HG02938 (cell line): Measurements from ENCODE around the gene MPPED2.

ENCODE experiments used
- ATAC-seq: cut with Tn5 transposase; IDR thresholded peaks from one replicate; pipeline ENCODE4 v1.9.1; 2021; ENCODE audit warnings: mild to moderate bottlenecking, moderate library complexity; ENCODE audit not compliant: unreplicated experiment

The MPPED2 gene

GRCh38 chr11:30488304-30488998, 97.7 kb downstream of the MPPED2 start:
- ATAC-seq = no peak

- ATAC-seq = no peak
These were observed 98.8 kb downstream of the MPPED2 start for GRCh38 chr11:30487200-30487898.

GRCh38 chr11:30485756-30486155, 100.4 kb downstream of the MPPED2 start:
- ATAC-seq = no peak

DNA sequence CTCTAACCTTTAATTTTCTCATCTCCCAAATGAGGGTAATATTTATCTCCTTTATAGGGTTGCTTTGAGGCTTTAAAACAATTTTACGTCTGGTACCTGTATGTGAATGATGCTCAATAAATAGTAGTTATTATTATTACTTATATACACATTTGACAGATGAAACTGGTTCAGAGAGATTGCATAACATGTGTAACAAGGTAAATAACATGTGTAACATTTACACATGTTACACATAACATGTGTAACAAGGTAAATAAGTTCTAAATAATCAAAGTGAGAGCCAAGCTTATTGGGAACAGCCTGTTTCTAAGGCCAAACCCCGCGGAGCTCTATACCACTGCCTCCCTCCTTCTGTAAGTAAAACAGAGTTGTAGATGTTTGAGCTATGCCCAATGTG, 100.9 kb downstream of the MPPED2 start:
- no peak for ATAC-seq

DNA sequence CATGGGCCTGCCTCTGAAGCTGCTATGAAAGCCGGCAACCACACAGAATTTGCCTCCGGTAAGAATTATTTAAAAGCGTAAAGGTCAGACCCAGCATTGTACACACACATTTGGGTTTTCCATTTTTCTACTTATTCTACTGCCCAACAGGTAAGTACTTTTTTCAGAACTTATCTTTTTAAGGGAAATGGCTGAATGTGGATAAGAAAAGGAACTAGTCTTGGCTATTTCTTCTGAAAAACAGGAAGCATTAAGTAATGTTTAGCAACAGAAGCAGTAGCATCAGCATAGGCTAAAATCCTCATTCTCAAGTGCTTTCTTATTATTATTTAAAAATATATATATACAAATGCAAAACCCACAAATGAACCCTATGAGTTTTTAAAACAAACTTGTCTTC, 103.1 kb downstream of the MPPED2 start:
- ATAC-seq = no peak

GRCh38 chr11:30481796-30482195, 104.4 kb downstream of the MPPED2 start:
- no peak for ATAC-seq

- no peak for ATAC-seq
These were observed 104.8 kb downstream of the MPPED2 start for GRCh38 chr11:30481330-30481729.

- ATAC-seq = no peak
These were observed 106.3 kb downstream of the MPPED2 start for GRCh38 chr11:30479899-30480298.

DNA sequence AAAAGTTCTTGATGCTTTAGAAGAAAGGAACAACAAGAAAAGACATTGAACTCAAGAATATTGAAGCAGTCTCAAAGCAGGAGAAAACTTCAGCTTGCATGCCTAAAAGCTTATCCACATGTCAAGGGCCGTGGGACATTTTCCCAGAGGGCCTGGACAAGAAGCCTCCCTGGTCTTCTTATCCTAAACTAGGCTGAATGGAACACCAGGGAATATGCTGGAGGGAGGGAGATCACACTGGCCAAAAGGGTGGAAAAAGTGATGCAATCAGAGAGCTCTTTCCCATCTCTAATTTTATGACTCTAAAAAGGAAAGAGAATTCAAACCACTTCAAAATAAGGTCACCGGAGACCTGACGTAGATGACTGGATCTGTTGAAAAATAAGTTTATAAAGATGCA, 107.2 kb downstream of the MPPED2 start:
- ATAC-seq = no peak

GRCh38 chr11:30477061-30477460, 109.1 kb downstream of the MPPED2 start:
- ATAC-seq = no peak

- no peak for ATAC-seq
These were observed 111.8 kb downstream of the MPPED2 start for GRCh38 chr11:30474151-30474954.

GRCh38 chr11:30471244-30471643, 114.9 kb downstream of the MPPED2 start:
- no peak for ATAC-seq

GRCh38 chr11:30468881-30469280, 117.3 kb downstream of the MPPED2 start:
- no peak for ATAC-seq

DNA sequence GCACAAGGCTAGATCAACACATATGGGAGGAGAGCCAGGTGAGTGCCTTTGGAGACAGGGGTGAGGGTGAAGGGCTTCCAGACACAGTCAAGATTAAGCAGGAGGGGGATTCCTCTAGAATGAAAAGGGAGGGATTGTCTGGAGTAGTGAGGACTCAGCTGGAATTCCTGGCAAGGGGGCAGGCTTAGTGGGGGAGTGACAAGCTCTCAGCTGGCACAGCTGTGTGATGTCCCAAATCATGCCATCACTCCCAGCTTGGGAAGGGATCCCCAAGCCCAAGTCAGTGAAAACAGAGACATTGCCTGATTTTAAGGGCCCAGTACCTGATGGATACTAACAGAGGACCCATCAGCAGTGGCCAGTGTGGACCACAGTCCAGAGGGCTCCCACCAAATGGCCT, 119.0 kb downstream of the MPPED2 start:
- no peak for ATAC-seq

GRCh38 chr11:30465623-30466022, 120.5 kb downstream of the MPPED2 start:
- no peak for ATAC-seq

DNA sequence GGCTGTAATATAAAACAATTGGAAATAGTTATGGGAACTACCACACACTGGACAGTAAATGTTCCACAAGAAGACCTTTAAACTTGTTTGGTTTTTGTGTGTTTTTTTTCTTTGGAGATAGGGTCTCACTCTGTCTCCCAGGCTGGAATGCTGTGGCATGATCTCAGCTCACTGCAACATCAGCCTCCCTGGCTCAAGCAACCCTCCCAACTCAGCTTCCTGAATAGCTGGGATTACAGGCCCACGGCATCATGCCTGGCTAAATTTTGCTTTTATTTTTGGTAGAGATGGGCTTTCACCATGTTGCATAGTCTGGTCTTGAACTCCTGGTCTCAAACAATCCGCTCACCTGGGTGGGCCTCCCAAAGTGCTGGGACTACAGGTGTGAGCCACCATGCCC, 121.0 kb downstream of the MPPED2 start:
- no peak for ATAC-seq

GRCh38 chr11:30463266-30463665, 122.9 kb downstream of the MPPED2 start:
- ATAC-seq = no peak

GRCh38 chr11:30462421-30462820, 123.7 kb downstream of the MPPED2 start:
- ATAC-seq = no peak

DNA sequence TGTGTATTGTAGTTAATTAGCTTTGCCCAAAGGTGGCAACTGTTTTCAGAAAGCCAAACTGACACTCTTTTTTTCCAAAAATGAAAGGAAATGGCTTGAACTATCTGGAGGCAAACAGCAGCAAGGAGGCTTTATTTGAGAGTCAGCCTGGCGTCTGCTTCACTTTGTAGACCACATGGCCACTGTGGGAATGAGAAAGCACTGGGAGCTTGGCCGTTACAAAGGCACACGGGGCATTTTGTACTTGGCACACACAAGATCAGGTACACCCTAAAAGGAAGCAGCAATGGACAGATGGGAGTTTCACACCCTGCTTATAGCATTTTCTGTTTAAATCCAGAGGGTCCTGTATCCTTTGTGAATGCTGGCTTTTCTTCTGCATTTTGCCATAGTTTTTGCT, 126.3 kb downstream of the MPPED2 start:
- ATAC-seq = no peak

GRCh38 chr11:30459306-30459705, 126.8 kb downstream of the MPPED2 start:
- ATAC-seq = no peak

DNA sequence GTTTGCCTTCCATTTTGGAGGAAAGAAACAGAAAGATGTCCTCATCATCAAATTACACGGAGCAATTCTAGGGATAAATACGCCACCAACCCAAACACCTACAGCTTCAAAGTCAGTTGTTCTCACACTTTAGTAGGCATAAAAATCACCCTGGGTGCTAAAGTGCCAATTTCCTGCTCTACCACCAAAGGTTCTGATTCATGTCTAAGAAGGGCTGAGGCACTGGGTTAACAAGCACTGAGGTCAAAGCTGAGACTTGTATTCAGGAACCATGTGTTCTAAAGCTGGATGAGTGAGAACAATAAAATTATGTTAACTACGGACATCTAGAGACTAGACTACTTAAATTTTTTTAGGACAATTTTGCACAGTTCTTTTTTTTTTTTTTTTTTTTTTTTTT, 127.6 kb downstream of the MPPED2 start:
- ATAC-seq = no peak

- no peak for ATAC-seq
These were observed 129.1 kb downstream of the MPPED2 start for GRCh38 chr11:30457087-30457486.
